Liver (tissue), 9 donors: ENCODE measurements around the gene DPY19L1. TPM values are rescaled to one million over a fixed set of nuclear protein-coding genes. Genes with fewer than 3 reads are reported as not detected.

Experiments used
- DNase-seq: peaks from one replicate; pipeline ENCODE4 v3.0.0-alpha.2; 2017; ENCODE audit warnings: low spot score
- H3K27ac ChIP-seq, 2 donors: one replicate each; pipeline ENCODE4 v1.7.0; 2013; ENCODE audit warnings: inconsistent platforms in 2 of 2, low read length in 2 of 2, control low read depth in 1 of 2, low read depth in 1 of 2, mild to moderate bottlenecking in 1 of 2
- H3K27me3 ChIP-seq, 4 donors: one replicate each; pipeline versions ENCODE4 v1.6.1 to v1.7.0; 2013; ENCODE audit warnings: low read length in 3 of 4, inconsistent platforms in 1 of 4, mild to moderate bottlenecking in 1 of 4, moderate library complexity in 1 of 4; ENCODE audit not compliant: control insufficient read depth in 4 of 4, insufficient read depth in 4 of 4
- H3K36me3 ChIP-seq, 4 donors: one replicate each; pipeline versions ENCODE4 v1.6.1 to v1.7.0; 2013; ENCODE audit warnings: low read length in 3 of 4, mild to moderate bottlenecking in 3 of 4, low read depth in 1 of 4, moderate library complexity in 1 of 4; ENCODE audit not compliant: control insufficient read depth in 4 of 4, insufficient read depth in 3 of 4
- H3K4me1 ChIP-seq, 4 donors: one replicate each; pipeline versions ENCODE4 v1.6.1 to v1.7.0; 2013; ENCODE audit warnings: low read length in 3 of 4, mild to moderate bottlenecking in 3 of 4, moderate library complexity in 1 of 4; ENCODE audit not compliant: control insufficient read depth in 4 of 4, insufficient read depth in 4 of 4
- H3K4me3 ChIP-seq, 3 donors: one replicate each; pipeline versions ENCODE4 v1.6.1 to v1.7.0; 2013; ENCODE audit warnings: low read length in 3 of 3, control low read depth in 1 of 3, low read depth in 1 of 3, mild to moderate bottlenecking in 1 of 3
- H3K9ac ChIP-seq, 2 donors: one replicate each; pipeline ENCODE4 v1.7.0; 2013; ENCODE audit warnings: low read length in 2 of 2, mild to moderate bottlenecking in 2 of 2, moderate library complexity in 2 of 2, control low read depth in 1 of 2, low read depth in 1 of 2
- H3K9me3 ChIP-seq, 4 donors: one replicate each; pipeline versions ENCODE4 v1.6.1 to v1.7.0; 2013; ENCODE audit warnings: low read length in 3 of 4; ENCODE audit not compliant: control insufficient read depth in 4 of 4
- ATF3 ChIP-seq: IDR thresholded peaks from 2 replicates; pipeline ENCODE4 v1.6.1; 2016; ENCODE audit warnings: antibody characterized with exemption
- CTCF ChIP-seq: fragments of 150-350 bp; IDR thresholded peaks from 2 replicates; pipeline ENCODE4 v1.5.1; 2017; ENCODE audit warnings: improper control_type of control experiment, low read depth, low read length; ENCODE audit not compliant: missing input control
- EGR1 ChIP-seq, 2 donors: IDR thresholded peaks; 2 replicates each; pipeline ENCODE4 v1.6.1; 2016 to 2018; ENCODE audit warnings: antibody characterized with exemption in 2 of 2, low read depth in 2 of 2
- FOXA1 ChIP-seq: IDR thresholded peaks from 2 replicates; pipeline ENCODE4 v1.6.1; 2016; ENCODE audit warnings: antibody characterized with exemption
- GABPA ChIP-seq, 2 donors: IDR thresholded peaks in 1 of 2; conservative IDR thresholded peaks in 1 of 2; 2 replicates each; pipeline ENCODE4 v1.6.1; 2016; ENCODE audit warnings: antibody characterized with exemption in 2 of 2, mild to moderate bottlenecking in 1 of 2, moderate library complexity in 1 of 2
- HNF4A ChIP-seq, 2 donors: conservative IDR thresholded peaks; 2 replicates each; pipeline ENCODE4 v1.6.1; 2016; ENCODE audit warnings: antibody characterized with exemption in 2 of 2, mild to moderate bottlenecking in 2 of 2
- HNF4G ChIP-seq: IDR thresholded peaks from 2 replicates; pipeline ENCODE4 v1.6.1; 2016; ENCODE audit warnings: antibody characterized with exemption
- JUND ChIP-seq, 2 donors: IDR thresholded peaks; 2 replicates each; pipeline ENCODE4 v1.6.1; 2016; ENCODE audit warnings: antibody characterized with exemption in 2 of 2
- MAX ChIP-seq: IDR thresholded peaks from 2 replicates; pipeline ENCODE4 v1.6.1; 2016; ENCODE audit warnings: antibody characterized with exemption
- NR2F2 ChIP-seq: IDR thresholded peaks from 2 replicates; pipeline ENCODE4 v1.6.1; 2016; ENCODE audit warnings: antibody characterized with exemption
- RAD21 ChIP-seq, 2 donors: IDR thresholded peaks; 2 replicates each; pipeline ENCODE4 v1.6.1; 2016; ENCODE audit warnings: antibody characterized with exemption in 2 of 2, mild to moderate bottlenecking in 2 of 2
- REST ChIP-seq: IDR thresholded peaks from 2 replicates; pipeline ENCODE4 v1.6.1; 2016; ENCODE audit warnings: antibody characterized with exemption, mild to moderate bottlenecking
- SP1 ChIP-seq: IDR thresholded peaks from 2 replicates; pipeline ENCODE4 v1.6.1; 2018; ENCODE audit warnings: antibody characterized with exemption, mild to moderate bottlenecking
- TAF1 ChIP-seq: conservative IDR thresholded peaks from 2 replicates; pipeline ENCODE4 v1.6.1; 2016; ENCODE audit warnings: antibody characterized with exemption, mild to moderate bottlenecking
- YY1 ChIP-seq: IDR thresholded peaks from 2 replicates; pipeline ENCODE4 v1.6.1; 2016; ENCODE audit warnings: antibody characterized with exemption, mild to moderate bottlenecking
- ZBTB33 ChIP-seq: IDR thresholded peaks from 2 replicates; pipeline ENCODE4 v1.6.1; 2016; ENCODE audit warnings: antibody characterized with exemption
- WGBS: extraction: QIAGEN DNeasy Blood & Tissue Kit; methylation state at CpG from one replicate; pipeline ENCODE4 v1.1.7; 2013; 5-methylcytosine and 5-hydroxymethylcytosine counted together
- polyA plus RNA-seq, 2 donors: library from polyadenylated mRNA; stranded (reverse) in 1 of 2; unstranded in 1 of 2; fragments of 200-250 nt in 1 of 2; fragments of >200 nt in 1 of 2; fragmentation: Nextera tagmentation in 1 of 2; extraction: Ambion mirVana in 1 of 2; gene quantifications; one replicate each; pipeline versions ENCODE4 v1.2.1 to v1.2.3, GENCODE V29; 2013 to 2015
- total RNA-seq, 2 donors: library from RNA; depleted of rRNA; stranded (reverse); fragments of >200 nt; gene quantifications; one replicate each; pipeline ENCODE4 v1.2.3, GENCODE V29; 2014
- donor health status: healthy.
- donor health status: healthy.
- donor health status: healthy.
- donor health status: healthy.
- donor health status: healthy.

Gene DPY19L1
- total and polyA plus RNA-seq, 4 donors = 3.9 to 24.2 (median 16.9) TPM

GRCh38 chr7:35030848-35031247, 6.4 kb downstream of the DPY19L1 start:
- Histone ChIP-seq H3K27me3 (no peaks in the 10 kb centered on the region), H3K9me3 (no peaks in the 10 kb centered on the region), H3K27ac (no peak overlapping the region), H3K4me1 (peaks cover 3 to 10% (median 6%) of the 10 kb centered on the region in 4 donors), H3K9ac (no peak overlapping the region), H3K36me3 (no peaks in the 10 kb centered on the region), H3K4me3 (no peak overlapping the region)
- no peak for DNase-seq
- WGBS = 90% methylated on average over 2 of the region's 2 CpGs
- TF ChIP-seq CTCF = no peak
- no peak for TF ChIP-seq JUND (IDR thresholded peaks at IDR 0.05)
- TF ChIP-seq NR2F2 = no peak
- no peak for TF ChIP-seq MAX
- no peak for TF ChIP-seq GABPA (IDR thresholded peaks at IDR 0.05 in 1 of 2, conservative IDR thresholded peaks at IDR 0.05 in 1 of 2)
- no peak for TF ChIP-seq EGR1 (IDR thresholded peaks at IDR 0.05; ENCODE audit: low read depth in 2 of 2)
- TF ChIP-seq ATF3 = no peak
- no peak for TF ChIP-seq RAD21 (IDR thresholded peaks at IDR 0.05)
- TF ChIP-seq TAF1 = no peak
- TF ChIP-seq FOXA1 = no peak
- no peak for TF ChIP-seq SP1
- no peak for TF ChIP-seq ZBTB33
- TF ChIP-seq YY1 = no peak
- no peak for TF ChIP-seq HNF4G
- no peak for TF ChIP-seq HNF4A (conservative IDR thresholded peaks at IDR 0.05)
- no peak for TF ChIP-seq REST

GRCh38 chr7:35029311-35029710, 8.0 kb downstream of the DPY19L1 start:
- no peak for TF ChIP-seq ATF3
- TF ChIP-seq TAF1 = no peak
- TF ChIP-seq HNF4G = no peak
- no peak for TF ChIP-seq REST
- no peak for TF ChIP-seq RAD21 (IDR thresholded peaks at IDR 0.05)
- Histone ChIP-seq H3K36me3 (no peaks in the 10 kb centered on the region), H3K27me3 (no peaks in the 10 kb centered on the region), H3K9me3 (no peaks in the 10 kb centered on the region), H3K9ac (no peak overlapping the region), H3K4me3 (no peak overlapping the region), H3K27ac (no peak overlapping the region), H3K4me1 (no peaks in the 10 kb centered on the region)
- 91% methylated on average over 1 of the region's 1 CpG for WGBS
- no peak for DNase-seq
